Measurements from ENCODE around the gene PEAK1. TPM values are rescaled to one million over a fixed set of nuclear protein-coding genes. Genes with fewer than 3 reads are reported as not detected.
A peak's percentile ranks its signal among the peaks of the same experiment; 100 is the strongest.

PEAK1 gene
- total and polyA plus RNA-seq, 4 experiments from 2014 or later, result 2.2 to 10.1 (median 7.8) TPM; not detected in 1

DNA sequence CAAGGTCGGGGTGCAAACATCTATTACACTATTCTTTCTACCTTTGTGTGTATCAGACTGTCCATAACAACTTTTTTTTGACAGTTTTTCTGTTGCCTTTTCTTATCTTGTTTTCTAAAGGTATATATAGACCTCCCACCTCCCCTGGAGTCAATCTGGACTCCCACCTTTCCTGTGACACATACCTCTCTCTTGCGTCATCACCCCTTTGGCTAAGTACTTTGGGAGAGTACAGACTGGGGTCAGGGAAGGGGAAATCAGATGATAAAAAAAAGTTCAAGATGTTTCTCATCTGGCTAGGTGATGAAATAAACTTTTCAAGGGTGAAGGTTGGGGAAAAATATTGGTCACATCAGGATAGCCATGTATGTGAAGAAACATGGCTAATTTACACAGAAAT, 366.2 kb downstream of the PEAK1 start:
- no peak overlapping the region for H3K27ac ChIP-seq (ENCODE audit: low read depth, low read length)
- no peaks in the 10 kb centered on the region for H3K4me1 ChIP-seq (ENCODE audit: insufficient read depth, low read length)
- no peaks in the 10 kb centered on the region for H3K27me3 ChIP-seq (ENCODE audit: insufficient read depth, low read length)
- POLR2A ChIA-PET (ENCODE audit: partially characterized antibody), result no interaction called here
- peaks cover 0 to 19% (median 3%) of the 10 kb centered on the region in 4 donors for H3K4me1 Mint-ChIP-seq
- no peak overlapping the region for H3K4me3 ChIP-seq (ENCODE audit: low read length in 2 of 2)
- DNase-seq, result no peak
- no peaks in the 10 kb centered on the region for H3K9me3 ChIP-seq (ENCODE audit: control insufficient read depth in 1 of 2, low read length in 2 of 2)
- H3K9me3 Mint-ChIP-seq, result no peaks in the 10 kb centered on the region
- no peaks in the 10 kb centered on the region for H3K27me3 Mint-ChIP-seq
- peak overlapping the region in 1 of 7 donors; percentile 65 for H3K27ac Mint-ChIP-seq
- H3K36me3 ChIP-seq (ENCODE audit: insufficient read depth, low read length), result no peaks in the 10 kb centered on the region
- H3K4me3 Mint-ChIP-seq, result no peak overlapping the region
- CTCF ChIA-PET (ENCODE audit: partially characterized antibody), result no interaction called here
- H3K36me3 Mint-ChIP-seq, result peaks cover 4% of the 10 kb centered on the region in 2 donors
- intact Hi-C loops (cut with micrococcal nuclease), result no loop called here

DNA sequence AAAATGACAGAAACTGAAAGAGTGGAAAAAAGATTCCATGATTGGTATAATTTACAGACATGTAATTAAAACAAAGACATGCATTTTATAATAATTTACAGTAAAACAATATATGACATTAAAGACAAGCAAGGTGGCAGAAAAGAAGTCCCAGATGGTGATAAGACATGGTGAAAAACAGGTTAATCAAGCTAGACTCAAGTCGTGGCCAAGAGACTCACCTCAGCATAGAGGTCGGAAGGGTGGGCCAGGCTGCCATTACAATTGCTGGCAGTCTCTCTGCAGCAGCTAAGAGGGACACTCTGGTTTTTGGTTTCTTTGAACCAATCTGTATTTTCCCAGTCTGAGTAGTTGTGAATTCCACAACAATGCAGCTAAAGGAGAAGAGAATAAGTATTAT, 367.3 kb downstream of the PEAK1 start:
- Mint-ChIP-seq H3K4me1 (peaks cover 0 to 12% (median 1%) of the 10 kb centered on the region in 4 donors), H3K9me3 (no peaks in the 10 kb centered on the region), H3K27ac (peak overlapping the region in 1 of 7 donors; percentile 66), H3K27me3 (no peaks in the 10 kb centered on the region), H3K4me3 (no peak overlapping the region), H3K36me3 (peaks cover 8 to 10% of the 10 kb centered on the region in 2 donors)
- Histone ChIP-seq H3K27me3 (ENCODE audit: insufficient read depth, low read length) (no peaks in the 10 kb centered on the region), H3K27ac (ENCODE audit: low read depth, low read length) (no peak overlapping the region), H3K9me3 (ENCODE audit: control insufficient read depth in 1 of 2, low read length in 2 of 2) (no peaks in the 10 kb centered on the region), H3K4me3 (ENCODE audit: low read length in 2 of 2) (no peak overlapping the region), H3K4me1 (ENCODE audit: insufficient read depth, low read length) (no peaks in the 10 kb centered on the region), H3K36me3 (ENCODE audit: insufficient read depth, low read length) (no peaks in the 10 kb centered on the region)
- no peak for DNase-seq
- intact Hi-C loops (cut with micrococcal nuclease), result no loop called here
- ChIA-PET CTCF (ENCODE audit: partially characterized antibody) (interaction anchor here (1.0 to 2.0 kb wide), 2 partner anchors 11 to 79 kb away, joined by 3 to 4 read pairs; no protein-coding TSS in a partner anchor), POLR2A (ENCODE audit: partially characterized antibody) (interaction anchor here (1.1 kb wide), 1 partner anchor 11 kb away, joined by 9 read pairs; no protein-coding TSS in a partner anchor)

Other genes with a start within 250 kb of the PEAK1 start
- gene HMG20A, start 784 bp upstream of the PEAK1 start, total RNA-seq, result 10 to 100 TPM; 43.5 to 49.6 TPM
- 10 to 100 TPM; 29.7 to 40.8 TPM for gene HMG20A, start 784 bp upstream of the PEAK1 start, polyA plus RNA-seq
- gene LINGO1, start 212.8 kb upstream of the PEAK1 start, total RNA-seq, result not detected
- not detected for gene LINGO1, start 212.8 kb upstream of the PEAK1 start, polyA plus RNA-seq

Measured in CD4-positive, alpha-beta memory T cell (primary cell).